Astrocyte (in vitro differentiated cells and primary cell): Measurements from ENCODE around the gene S100A9.

ENCODE experiments used
- CTCF ChIP-seq: IDR thresholded peaks from 2 replicates; pipeline ENCODE4 v1.5.1; 2011; ENCODE audit warnings: low read depth, mild to moderate bottlenecking, inconsistent platforms, low read length, moderate library complexity; ENCODE audit not compliant: insufficient read depth
- EZH2 ChIP-seq: IDR thresholded peaks from 2 replicates; pipeline ENCODE4 v1.6.1; 2012; ENCODE audit warnings: mild to moderate bottlenecking, low read length, inconsistent platforms; ENCODE audit not compliant: insufficient read depth

DNA sequence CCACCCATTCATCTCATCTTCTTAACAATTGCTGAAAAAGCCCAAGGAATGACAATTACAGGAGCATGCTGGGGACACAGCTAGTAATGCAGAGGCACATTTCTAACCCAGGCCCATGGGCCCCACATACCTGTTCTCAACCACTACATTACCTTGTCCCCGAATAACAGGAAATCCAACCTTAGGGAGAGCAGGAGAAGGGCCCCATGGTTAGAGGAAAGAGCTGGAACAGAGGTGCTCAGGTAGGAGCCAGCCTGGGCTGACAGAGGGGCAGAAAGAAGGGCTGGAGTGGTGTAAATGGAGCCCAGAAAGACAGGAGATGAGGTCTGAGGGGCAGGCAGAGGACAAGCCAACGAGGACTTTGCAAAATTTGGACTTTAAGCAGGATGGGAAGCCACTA is 44.6 kb downstream of the S100A9 start:
- TF ChIP-seq CTCF (no peak), EZH2 (no peak)
